DOHH2 (cell line): ENCODE measurements around the gene LGALS9.
"Not testable (repeated sequence)": the region's sequence is repeated elsewhere in the genome, so short reads cannot be mapped to it uniquely, and the experiment has no call there.

Experiments used
- H3F3A ChIP-seq: fragments of 200-600 bp; sonication (generic), shearing (Covaris generic); 2 replicates; pipeline ENCODE4 v1.6.0; 2016; ENCODE audit warnings: antibody characterized with exemption, mild to moderate bottlenecking; ENCODE audit not compliant: control insufficient read depth, insufficient read depth
- H3K27ac ChIP-seq: fragments of 200-600 bp; sonication (generic); 2 replicates; pipeline ENCODE4 v1.5.1; 2014; ENCODE audit warnings: low read depth, mild to moderate bottlenecking, low read length, moderate library complexity
- H3K27me3 ChIP-seq: fragments of 200-600 bp; sonication (generic); 2 replicates; pipeline ENCODE4 v1.6.1; 2014; ENCODE audit warnings: mild to moderate bottlenecking, low read length, mixed read lengths; ENCODE audit not compliant: control insufficient read depth
- H3K36me3 ChIP-seq: fragments of 200-600 bp; sonication (generic); 2 replicates; pipeline ENCODE4 v1.6.1; 2014; ENCODE audit warnings: mild to moderate bottlenecking, low read length, moderate library complexity, mixed read lengths; ENCODE audit not compliant: control insufficient read depth
- H3K4me1 ChIP-seq: fragments of 200-600 bp; sonication (generic); 2 replicates; pipeline ENCODE4 v1.6.1; 2014; ENCODE audit warnings: mild to moderate bottlenecking, low read length, mixed read lengths; ENCODE audit not compliant: control insufficient read depth
- H3K4me2 ChIP-seq: fragments of 200-600 bp; sonication (generic); 2 replicates; pipeline ENCODE4 v1.6.0; 2014; ENCODE audit warnings: mild to moderate bottlenecking, low read length, moderate library complexity
- H3K4me3 ChIP-seq: fragments of 200-600 bp; sonication (generic); 2 replicates; pipeline ENCODE4 v1.5.1; 2014; ENCODE audit warnings: mild to moderate bottlenecking, low read length, mixed read lengths
- H3K79me2 ChIP-seq: fragments of 200-600 bp; sonication (generic); 2 replicates; pipeline ENCODE4 v1.6.1; 2014; ENCODE audit warnings: mild to moderate bottlenecking, low read length, mixed read lengths; ENCODE audit not compliant: control insufficient read depth
- H3K9me2 ChIP-seq: fragments of 200-600 bp; sonication (generic); replicated peaks from 2 replicates; pipeline ENCODE4 v1.6.1; 2014; ENCODE audit warnings: mild to moderate bottlenecking, low read length, mixed read lengths; ENCODE audit not compliant: control insufficient read depth
- H3K9me3 ChIP-seq: fragments of 200-600 bp; sonication (generic); 2 replicates; pipeline ENCODE4 v1.6.1; 2014; ENCODE audit warnings: antibody characterized with exemption, low read length, mixed read lengths; ENCODE audit not compliant: control insufficient read depth, insufficient read depth
- H4K20me1 ChIP-seq: fragments of 200-600 bp; sonication (generic); 2 replicates; pipeline ENCODE4 v1.6.0; 2014; ENCODE audit warnings: low read depth, mild to moderate bottlenecking, antibody characterized with exemption, low read length, moderate library complexity; ENCODE audit not compliant: control insufficient read depth, insufficient read depth
- CTCF ChIP-seq: fragments of 200-600 bp; sonication (generic); IDR thresholded peaks from one replicate; pipeline ENCODE4 v1.5.1; 2014; ENCODE audit warnings: antibody characterized with exemption, mild to moderate bottlenecking, low read depth, low read length; ENCODE audit not compliant: poor library complexity, severe bottlenecking
- EZH2phosphoT487 ChIP-seq: fragments of 200-600 bp; sonication (generic); IDR thresholded peaks from 2 replicates; pipeline ENCODE4 v1.6.1; 2017; ENCODE audit warnings: borderline replicate concordance, mild to moderate bottlenecking, antibody characterized with exemption, low read length, moderate library complexity, mixed read lengths

The LGALS9 gene

DNA sequence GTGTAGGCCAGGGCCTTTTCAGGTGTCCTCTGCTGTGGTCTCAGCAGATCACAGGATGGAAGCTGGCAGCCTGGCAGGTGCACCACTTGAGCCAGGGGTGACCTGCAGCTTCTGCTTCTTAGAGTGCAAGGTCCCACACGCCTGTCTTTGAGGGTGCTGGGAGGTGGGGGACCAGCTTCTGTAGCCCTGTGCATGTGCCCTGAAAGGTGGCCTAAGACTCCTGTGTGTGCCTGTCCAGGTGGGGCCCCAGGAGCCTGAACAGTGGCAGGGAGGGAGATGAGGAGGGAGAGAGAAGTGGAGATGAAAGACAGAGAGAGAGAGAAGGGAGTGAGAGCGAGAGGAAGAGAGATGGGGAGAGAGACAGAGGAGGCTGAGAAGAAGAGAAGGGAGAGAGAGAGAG, 46.2 kb downstream of the LGALS9 start:
- H3K9me2 ChIP-seq: no peaks in the 10 kb centered on the region
- no peaks in the 10 kb centered on the region for H3F3A ChIP-seq
- H3K4me1 ChIP-seq: no peaks in the 10 kb centered on the region
- no peaks in the 10 kb centered on the region for H3K79me2 ChIP-seq
- no peak overlapping the region for H3K4me3 ChIP-seq
- no peak overlapping the region for H3K4me2 ChIP-seq
- no peaks in the 10 kb centered on the region for H3K9me3 ChIP-seq
- H4K20me1 ChIP-seq: no peaks in the 10 kb centered on the region
- H3K36me3 ChIP-seq: no peaks in the 10 kb centered on the region
- TF ChIP-seq CTCF (no peak), EZH2phosphoT487 (no peak)
- H3K27me3 ChIP-seq: peaks cover 12% of the 10 kb centered on the region; the same call in 1 of the 2 replicates
- no peak overlapping the region for H3K27ac ChIP-seq

GRCh38 chr17:27686322-27686721, 55.3 kb downstream of the LGALS9 start:
- H3K9me2 ChIP-seq, H3K4me1 ChIP-seq, H3K27me3 ChIP-seq, H3K79me2 ChIP-seq, H4K20me1 ChIP-seq, H3K36me3 ChIP-seq, H3K27ac ChIP-seq, H3K4me3 ChIP-seq, H3K4me2 ChIP-seq, H3K9me3 ChIP-seq, H3F3A ChIP-seq: not testable (repeated sequence)

DNA sequence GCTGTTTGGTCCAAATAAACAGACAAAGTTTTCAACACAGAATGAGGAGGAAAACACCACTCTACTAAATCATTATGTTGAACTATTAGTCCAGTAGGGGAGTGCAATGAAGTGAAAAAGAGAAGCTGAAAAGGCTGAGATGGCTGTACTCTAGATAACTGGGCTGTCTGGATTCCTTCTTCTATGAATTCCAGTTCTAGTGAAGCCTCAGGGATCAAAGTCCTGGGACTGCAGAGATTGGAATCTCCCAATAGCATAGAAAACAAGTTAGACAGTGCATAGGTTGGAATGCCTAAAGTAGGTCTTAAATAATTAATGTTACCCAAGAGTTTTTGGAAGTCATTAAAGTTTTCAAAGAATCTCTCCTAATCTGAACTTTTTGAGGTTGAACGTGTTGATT, 59.9 kb downstream of the LGALS9 start:
- Histone ChIP-seq H3K36me3 (no peaks in the 10 kb centered on the region), H3K9me2 (no peaks in the 10 kb centered on the region), H3K27ac (no peak overlapping the region), H3K9me3 (peaks cover 13% of the 10 kb centered on the region; the same call in 1 of the 2 replicates), H3K79me2 (no peaks in the 10 kb centered on the region), H3K27me3 (no peaks in the 10 kb centered on the region), H3K4me1 (no peaks in the 10 kb centered on the region), H3K4me2 (no peak overlapping the region), H3F3A (no peaks in the 10 kb centered on the region), H4K20me1 (no peaks in the 10 kb centered on the region), H3K4me3 (no peak overlapping the region)
- TF ChIP-seq CTCF: no peak
- no peak for TF ChIP-seq EZH2phosphoT487

- H3K79me2 ChIP-seq, H3K36me3 ChIP-seq, H3K27ac ChIP-seq, H3K9me2 ChIP-seq, H4K20me1 ChIP-seq, H3K27me3 ChIP-seq, H3K4me2 ChIP-seq, H3F3A ChIP-seq, H3K4me3 ChIP-seq, H3K4me1 ChIP-seq: not testable (repeated sequence)
- peaks cover 13% of the 10 kb centered on the region; the same call in 1 of the 2 replicates for H3K9me3 ChIP-seq
Measured at GRCh38 chr17:27695254-27695814, 64.3 kb downstream of the LGALS9 start.
